Astrocyte of the cerebellum (primary cell): Measurements from ENCODE around the gene MST1.

Source experiments
- DNase-seq: peaks from one replicate; pipeline ENCODE4 v3.0.0-alpha.2; 2011; ENCODE audit warnings: low read depth
- H3K4me3 ChIP-seq: 2 replicates; pipeline ENCODE4 v1.5.1; 2011; ENCODE audit warnings: mild to moderate bottlenecking, low read depth, low read length, moderate library complexity
- in situ Hi-C: cut with HindIII; loops from 2 replicates; pipeline ENCODE4 v1.10.0; 2017; ENCODE audit warnings: low sequenced_read_pairs
- TF ChIP-seq, protein P1 (sequence below): IDR thresholded peaks from 2 replicates; pipeline ENCODE4 v1.5.1; 2012; ENCODE audit warnings: low read length, low read depth, moderate library complexity, mild to moderate bottlenecking; ENCODE audit errors: missing control alignments

MST1 gene

DNA sequence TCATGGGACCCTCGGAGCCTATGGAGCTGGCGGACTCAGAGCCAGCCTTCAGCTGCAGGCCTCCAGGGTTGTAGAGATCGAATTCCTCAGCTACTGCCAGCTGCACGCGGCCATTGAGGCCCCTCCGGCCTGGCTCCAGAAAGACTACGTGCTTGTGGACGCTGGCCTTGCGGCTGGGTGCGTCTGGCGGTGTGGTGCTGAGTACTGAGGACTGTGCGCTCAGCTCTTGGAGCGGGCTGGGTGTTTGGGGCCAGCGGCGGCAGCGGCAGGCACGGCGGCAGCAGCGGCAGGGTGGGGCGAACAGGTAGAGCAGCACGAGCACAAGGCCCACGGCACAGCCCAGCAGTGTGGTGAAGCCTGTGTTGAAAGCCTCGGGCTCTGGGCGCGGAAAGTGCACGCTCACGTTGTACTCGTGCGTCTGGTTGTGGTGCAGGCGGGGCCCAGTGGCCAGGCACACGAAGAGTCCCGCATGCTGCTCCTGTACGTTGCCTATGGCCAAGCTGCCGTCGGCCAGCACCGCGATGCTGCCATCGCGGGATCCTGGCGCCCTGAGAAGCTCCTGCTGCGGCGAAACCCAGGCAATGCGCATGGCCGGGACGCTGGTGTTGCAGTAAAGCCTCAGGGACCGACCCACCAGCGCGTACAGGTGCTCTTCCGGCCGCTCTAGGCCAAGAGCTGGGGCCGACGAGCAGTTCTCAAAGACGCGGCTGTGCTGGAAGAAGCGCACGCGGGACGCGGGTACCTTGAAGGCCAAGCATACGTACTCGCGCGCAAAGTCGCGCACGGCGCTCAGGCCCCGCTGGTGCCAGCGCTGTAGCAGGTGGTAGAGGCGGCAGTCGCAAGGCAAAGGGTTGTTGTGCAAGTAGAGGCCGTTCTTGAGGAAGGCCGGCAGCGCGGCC is 28.9 kb upstream of the MST1 start:
- in situ Hi-C loops: no loop called here
- DNase-seq: no peak
- H3K4me3 ChIP-seq: no peak overlapping the region
- TF ChIP-seq, protein P1, sequence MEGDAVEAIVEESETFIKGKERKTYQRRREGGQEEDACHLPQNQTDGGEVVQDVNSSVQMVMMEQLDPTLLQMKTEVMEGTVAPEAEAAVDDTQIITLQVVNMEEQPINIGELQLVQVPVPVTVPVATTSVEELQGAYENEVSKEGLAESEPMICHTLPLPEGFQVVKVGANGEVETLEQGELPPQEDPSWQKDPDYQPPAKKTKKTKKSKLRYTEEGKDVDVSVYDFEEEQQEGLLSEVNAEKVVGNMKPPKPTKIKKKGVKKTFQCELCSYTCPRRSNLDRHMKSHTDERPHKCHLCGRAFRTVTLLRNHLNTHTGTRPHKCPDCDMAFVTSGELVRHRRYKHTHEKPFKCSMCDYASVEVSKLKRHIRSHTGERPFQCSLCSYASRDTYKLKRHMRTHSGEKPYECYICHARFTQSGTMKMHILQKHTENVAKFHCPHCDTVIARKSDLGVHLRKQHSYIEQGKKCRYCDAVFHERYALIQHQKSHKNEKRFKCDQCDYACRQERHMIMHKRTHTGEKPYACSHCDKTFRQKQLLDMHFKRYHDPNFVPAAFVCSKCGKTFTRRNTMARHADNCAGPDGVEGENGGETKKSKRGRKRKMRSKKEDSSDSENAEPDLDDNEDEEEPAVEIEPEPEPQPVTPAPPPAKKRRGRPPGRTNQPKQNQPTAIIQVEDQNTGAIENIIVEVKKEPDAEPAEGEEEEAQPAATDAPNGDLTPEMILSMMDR: no peak

DNA sequence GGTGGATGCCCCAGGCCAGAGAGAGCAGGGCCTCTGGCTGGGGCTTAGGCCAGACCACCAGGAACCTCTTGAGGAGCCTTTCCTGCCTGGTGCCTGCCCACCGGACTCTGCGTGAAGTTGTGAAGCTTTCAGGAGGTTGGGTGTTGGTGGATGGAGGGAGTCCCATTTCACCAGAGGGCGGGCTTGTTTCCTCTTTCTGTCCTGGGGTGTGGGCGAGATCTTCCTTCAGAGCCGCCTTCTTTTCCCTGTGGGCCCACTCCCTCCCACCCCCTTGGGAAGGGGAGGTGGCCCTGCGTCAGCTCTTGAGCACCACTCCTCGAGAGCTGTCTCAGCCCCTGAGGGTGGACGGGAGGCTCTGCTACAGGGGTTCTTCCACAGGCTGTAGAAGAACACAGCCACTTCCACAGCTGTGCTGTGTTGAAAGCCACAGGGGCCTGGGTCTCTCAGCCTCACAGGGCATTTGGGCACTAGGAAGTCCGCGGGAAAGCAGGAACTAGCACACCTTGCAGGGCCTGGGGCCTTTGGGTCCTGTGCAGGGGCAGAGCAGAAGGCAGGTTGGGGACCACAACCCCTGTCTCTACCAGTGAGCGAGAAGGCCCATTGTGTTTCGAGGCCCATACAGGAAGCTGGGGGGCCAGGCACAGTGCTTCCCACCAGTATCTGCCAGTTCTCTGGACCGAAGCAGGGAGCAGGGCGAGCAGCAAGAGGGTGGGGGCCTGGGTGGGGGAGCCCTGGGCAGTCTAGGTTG is 28.1 kb upstream of the MST1 start:
- no peak overlapping the region for H3K4me3 ChIP-seq
- TF ChIP-seq, protein P1: no peak
- in situ Hi-C loops: no loop called here
- no peak for DNase-seq

DNA sequence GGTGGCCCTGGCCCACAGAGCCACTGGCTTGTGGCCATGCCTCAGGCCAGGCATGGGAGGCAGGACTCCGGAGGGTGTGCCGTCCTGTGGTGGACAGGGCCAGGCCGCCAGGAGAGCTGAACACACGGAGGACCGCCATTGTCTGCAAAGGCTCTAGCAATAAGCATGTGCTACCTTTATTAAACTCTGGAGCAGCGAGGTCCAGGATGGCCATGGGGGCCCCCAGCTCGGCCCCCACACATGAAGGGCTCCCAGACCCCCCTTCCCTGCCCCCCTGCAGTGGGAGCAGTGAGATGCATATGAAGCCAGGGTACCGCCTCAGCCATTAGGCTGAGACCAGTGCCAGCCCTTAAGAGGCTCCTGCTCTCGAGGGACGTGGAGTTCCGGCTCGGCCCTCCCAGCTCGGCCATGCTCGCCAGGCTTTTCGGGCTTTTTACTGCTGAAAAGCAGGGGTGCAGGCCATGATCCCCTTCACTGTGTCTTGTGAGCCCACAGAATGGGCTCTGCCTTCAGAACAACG is 27.5 kb upstream of the MST1 start:
- no peak for DNase-seq
- TF ChIP-seq, protein P1: no peak
- in situ Hi-C loops: no loop called here
- H3K4me3 ChIP-seq: no peak overlapping the region

DNA sequence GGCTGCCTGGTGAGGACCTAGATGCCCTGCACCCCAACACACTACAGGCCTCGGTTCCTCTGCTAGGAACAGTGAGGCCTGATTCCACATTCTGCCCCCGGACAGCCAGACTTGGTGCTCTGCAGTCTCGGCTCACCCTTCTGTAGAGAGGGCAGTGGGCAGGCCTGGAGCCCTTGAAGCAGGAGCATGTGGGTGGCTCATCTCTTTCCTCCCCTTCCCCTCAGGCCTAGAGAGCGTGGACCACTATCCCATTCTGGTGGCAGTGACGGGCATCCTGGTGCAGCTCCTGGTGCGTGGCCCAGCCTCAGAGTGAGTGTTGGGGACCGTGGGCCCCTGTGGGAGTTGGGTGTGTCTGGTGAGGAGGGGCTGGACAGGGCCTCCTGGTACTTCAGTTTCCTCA is 26.9 kb upstream of the MST1 start:
- no peak overlapping the region for H3K4me3 ChIP-seq
- no peak for DNase-seq
- in situ Hi-C loops: no loop called here
- TF ChIP-seq, protein P1: no peak

DNA sequence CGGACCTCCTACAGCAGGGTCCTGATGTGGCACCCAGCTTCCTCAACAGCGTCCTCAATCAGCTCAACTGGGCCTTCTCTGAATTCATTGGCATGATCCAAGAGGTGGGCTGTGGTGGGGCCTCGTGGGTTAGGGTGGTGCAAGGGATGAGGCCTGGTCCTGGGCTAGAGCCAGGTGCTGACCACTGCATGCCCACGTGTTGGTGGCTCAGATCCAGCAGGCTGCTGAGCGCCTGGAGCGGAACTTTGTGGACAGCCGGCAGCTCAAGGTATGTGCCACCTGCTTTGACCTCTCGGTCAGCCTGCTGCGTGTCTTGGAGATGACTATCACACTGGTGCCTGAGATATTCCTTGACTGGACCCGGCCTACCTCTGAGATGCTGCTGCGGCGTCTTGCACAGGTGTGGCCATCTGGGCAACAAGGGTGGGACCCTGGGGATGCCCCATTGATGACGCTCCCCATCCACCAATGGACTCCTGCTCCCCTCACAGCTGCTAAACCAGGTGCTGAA is 26.4 kb upstream of the MST1 start:
- DNase-seq: no peak
- TF ChIP-seq, protein P1: no peak
- in situ Hi-C loops: no loop called here
- no peak overlapping the region for H3K4me3 ChIP-seq

DNA sequence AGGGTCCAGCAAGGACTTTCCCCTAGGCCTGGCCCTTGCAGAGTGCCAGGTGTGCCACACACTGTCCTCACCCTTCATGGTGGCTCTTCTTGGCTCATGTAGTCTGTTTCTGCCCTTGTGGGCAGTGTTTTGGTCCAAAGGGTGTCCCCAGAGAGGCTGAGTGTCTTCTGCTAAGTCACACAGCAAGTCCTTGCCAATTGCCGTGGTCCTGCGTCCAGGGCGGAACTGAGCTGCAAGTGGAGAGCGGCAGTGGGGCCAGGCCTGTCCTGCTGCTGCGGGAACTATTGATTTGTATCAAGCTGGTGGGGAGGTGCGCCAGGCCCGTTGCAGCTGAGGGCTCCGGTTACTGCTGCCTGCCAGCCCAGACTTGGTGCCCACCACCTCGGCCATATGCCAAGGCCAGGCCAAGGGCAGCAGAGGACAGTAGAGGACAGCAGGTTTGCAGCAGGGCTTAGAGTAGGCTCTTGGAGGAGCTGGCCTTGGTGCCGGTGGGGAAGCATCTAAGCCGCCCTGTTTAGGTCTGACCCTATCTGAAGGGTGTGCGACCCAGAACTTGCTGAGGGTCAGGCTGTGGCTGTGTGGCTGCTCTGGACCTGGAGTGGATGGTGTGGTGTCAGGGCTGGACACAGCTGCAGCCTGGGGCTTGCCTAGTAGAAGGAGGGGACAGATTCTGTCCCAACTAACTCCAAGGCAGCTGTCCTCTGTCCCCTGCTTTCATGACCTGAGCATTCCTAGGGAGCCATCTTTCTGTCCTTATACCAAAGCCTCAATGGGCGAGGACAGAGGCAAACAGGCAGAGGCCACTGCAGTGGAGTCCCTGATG is 25.7 kb upstream of the MST1 start:
- H3K4me3 ChIP-seq: no peak overlapping the region
- TF ChIP-seq, protein P1: no peak
- no peak for DNase-seq
- in situ Hi-C loops: no loop called here
